Activated gamma-delta T cell (primary cell): ENCODE data around the gene SORL1.
"Not testable (repeated sequence)": the region's sequence is repeated elsewhere in the genome, so short reads cannot be mapped to it uniquely, and the experiment has no call there.

Experiments
- DNase-seq: peaks from one replicate; lab custom pipeline; 2025; lab: John Stamatoyannopoulos, UW

Gene SORL1

DNA sequence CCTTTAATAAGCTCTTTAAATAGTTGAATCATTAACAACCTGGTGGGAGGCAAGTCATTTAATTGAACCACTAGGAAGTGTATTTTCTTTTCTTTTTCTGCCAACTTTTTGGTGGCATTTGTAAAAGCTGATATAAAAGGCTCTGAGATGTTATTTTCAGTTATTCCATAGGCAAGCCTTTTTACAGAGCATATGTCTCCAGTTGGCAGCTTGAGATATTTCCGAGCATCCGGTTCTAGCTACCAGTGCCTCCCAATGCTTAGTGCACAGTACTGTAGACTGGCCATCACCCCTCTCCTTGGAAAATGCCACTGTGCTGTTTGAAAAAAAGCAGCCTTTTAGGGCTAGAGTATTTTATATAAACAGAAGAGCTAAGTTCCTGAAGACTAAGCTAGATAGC lies 179.3 kb downstream of the SORL1 start:
- no peak for DNase-seq

DNA sequence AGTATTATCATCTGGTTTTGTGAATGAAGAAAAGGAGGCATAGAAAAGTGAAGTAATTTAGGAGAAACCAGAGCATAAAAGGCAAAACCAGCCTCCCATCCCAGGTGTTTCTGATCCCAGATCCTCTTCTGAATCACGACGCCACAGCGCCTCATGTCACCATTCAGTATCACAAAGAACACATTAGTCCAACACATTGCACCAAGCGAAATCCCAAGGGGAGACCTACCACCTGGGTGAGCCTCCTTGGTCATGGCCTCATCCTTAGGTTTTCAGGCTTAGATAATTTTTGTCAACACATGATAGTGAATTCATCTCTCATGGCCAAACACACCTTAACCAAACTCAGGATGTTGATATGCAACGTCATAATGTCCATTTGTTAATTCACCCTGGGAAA lies 182.2 kb downstream of the SORL1 start:
- DNase-seq = no peak

DNA sequence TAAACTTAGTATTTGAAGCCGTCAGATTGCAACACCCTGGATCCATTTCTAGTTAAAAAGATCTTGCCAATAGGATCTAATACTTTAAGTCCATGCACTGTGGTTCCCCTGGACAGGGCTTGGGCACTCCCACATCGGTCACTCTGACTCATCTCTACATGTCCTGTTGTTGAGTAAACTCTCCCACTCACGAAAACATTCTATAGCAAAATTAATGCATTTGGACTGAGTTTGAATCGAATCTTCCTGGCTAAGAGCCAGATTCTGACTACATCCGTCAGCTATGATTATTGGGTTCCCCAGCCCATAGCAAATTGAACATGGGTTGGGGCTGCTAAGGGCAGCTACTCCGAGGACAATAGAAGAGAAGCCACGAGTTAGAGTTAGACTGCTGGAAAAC lies 182.8 kb downstream of the SORL1 start:
- DNase-seq = no peak

DNA sequence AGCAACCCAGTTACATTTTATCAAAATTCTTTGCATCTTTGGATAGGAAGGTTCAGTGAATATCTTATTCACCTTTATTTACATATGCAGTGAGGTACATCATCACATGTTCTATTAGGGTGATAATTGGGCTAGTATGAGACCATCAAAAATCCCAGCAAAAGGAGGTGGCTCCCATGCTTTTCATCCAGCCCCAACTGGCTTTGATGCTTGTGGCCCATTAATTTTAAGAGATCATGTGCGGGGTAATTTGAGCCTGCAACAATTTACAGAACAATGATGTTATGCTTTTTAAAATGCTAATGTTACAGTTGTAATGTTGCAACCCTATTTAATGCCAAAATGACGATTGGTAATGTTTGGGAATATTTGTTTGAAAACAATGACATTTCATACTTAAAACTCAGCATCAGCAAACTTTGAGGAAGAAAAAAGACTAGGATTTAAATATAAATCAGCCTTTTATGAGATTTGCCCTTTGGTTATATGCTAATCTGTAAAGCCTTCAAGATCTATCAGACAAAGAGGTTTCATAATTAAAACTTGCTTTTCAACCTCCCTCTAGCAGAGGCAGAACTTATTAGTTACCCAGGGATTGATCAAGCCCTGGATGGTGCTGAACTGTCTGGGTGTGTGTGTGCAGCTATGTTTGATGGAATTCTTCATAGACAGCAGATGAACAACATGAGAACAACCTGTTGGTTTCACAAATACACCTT lies 184.1 kb downstream of the SORL1 start:
- DNase-seq = no peak

DNA sequence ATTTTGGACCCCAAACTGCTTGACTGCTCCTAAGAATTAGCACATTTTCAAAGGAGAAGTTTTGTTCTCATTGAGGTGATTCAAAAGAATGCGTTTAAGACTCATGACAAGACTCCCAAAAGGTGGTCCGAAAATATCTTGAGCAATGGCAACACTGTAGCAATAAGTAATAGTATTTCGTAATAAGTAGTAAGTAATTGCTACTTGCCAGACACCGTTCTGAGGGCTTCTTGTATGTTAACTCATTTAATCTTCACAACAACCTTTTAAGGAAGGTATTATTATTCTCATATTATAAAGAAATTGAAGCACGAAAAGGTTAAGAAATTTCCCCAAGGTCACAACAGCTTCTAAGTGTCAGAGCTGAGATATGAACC lies 184.7 kb downstream of the SORL1 start:
- no peak for DNase-seq

DNA sequence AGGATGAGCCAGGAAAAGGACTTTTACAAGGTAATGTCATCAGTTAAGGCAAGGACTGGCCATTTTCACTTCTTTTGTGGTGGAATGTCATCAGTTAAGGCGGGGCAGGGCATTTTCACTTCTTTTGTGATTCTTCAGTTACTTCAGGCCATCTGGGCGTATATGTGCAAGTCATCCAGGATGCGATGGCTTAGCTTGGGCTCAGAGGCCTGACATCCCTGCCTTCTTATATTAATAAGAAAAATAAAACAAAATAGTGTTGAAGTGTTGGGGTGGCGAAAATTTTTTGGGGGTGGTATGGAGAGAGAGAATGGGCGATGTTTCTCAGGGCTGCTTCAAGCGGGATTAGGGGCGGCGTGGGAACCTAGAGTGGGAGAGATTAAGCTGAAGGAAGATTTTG lies 185.5 kb downstream of the SORL1 start:
- not testable (repeated sequence) for DNase-seq

DNA sequence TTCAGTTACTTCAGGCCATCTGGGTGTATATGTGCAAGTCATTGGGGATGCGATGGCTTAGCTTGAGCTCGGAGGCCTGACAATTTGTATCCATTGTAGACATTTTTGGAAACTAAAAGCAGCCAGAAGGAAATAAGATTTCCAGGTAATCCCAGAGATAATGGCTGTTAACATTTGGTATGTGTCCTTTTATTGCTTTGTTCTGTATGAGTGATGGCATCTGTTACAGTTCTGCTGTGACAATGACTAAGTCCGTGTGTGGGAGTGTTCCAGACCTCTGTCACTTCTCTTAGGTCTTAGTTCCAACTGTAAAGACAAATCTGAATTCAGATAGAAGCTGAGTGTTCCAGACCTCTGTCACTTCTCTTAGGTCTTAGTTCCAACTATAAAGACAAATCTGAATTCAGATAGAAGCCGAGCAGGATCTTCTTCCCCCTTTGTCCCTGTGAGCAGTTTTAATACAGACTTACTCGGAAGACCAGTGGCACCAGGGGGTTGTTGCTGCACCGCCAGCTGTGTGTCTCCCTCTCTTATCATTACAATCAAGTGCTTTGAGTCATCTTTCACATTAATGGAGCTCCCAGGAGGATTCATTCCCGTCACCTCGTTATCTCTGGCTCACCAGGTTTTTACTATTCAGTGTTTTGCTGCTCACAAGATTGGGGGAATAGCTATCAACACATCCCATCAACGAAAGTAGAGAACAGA lies 191.5 kb downstream of the SORL1 start:
- no peak for DNase-seq

DNA sequence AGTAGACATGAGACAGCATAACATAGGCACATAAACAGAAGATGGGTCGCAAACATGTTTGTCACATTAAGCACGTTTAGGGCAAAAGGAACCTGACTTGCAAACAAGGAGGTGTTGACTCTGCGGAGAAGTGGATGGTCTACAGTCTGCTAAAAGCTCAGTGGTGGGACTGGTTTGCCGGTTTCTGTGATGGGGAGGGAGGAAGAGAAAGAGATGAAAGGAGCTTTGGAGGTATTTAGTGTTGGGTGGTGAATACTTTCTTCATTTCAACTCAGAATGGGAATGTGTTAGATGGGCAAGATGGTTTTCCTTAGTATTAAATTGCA lies 192.0 kb downstream of the SORL1 start:
- no peak for DNase-seq

DNA sequence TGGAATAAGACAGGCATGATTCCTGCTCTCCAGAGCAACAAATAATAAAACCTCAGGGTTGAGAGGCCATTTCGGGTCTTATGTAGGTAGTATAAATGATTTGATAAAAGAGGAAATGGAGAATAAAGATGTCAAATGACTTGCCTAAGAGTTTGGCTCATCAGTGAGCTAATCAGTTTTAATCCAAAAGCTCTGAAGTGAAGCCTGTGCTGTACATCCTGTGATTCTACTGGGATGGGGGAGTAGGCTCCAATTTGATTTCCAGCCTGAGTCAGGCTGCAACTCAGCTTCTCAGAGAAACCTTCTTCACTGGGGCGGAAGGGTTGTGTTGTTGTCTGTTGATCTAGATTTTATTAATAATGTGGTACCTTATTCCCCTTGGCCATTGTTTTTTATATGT lies 192.9 kb downstream of the SORL1 start:
- DNase-seq = no peak

DNA sequence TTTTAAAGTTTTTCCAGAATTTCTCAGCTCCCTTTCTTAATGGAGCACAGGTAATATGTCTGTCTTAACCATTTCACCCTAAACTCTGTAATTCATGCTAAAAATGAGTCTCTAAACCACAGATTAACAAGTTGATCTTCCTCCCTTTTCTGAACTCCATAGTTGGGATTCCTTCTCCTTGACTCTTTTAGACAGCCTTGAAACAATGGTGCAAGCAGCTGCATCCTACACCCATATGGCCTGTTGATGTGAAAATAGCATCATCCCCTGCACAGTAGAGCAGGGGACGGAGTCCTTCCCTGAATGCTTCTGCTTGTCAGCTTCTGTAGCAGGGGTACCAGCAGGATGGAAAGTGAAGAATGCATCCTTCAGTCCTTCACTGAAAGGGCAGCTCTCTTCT lies 193.5 kb downstream of the SORL1 start:
- DNase-seq = no peak

DNA sequence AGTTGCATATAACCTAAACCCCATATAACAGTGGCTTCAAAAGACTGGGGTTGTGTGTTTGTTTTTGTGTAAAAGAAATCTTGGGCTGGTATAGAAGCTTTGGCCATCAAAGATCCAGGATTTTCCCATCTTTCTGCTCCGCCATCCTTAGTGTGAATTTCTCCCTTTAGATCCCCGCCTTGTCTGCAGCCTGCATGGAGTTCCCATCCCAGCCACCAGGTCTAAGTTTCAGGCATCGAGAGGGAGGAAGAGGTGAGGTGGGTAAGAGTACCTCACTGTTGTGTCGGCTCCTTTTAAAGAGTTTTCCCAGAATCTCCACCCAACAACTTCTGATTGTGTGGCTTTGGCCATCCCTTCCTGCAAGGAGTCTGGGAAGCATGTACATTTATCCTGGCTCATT lies 196.2 kb downstream of the SORL1 start:
- DNase-seq = no peak

DNA sequence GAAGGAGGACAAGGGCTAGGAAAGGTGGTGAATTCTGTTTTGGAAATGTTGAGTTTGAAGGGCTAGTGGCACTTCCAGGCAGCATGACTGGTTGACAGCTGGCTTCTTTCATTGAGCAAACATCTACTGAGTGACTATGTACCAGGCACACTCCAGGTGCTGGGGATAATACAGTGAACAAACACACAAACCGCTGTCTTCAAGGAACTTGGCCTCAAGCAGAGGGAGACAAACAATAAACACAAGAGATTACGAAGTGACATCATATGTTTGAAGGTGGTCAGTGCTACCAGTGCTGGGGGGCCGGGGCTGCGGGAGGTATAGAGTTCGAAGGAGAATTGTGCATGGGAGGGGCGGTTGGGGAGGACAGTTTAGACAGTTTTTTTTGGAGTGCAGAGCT lies 197.7 kb downstream of the SORL1 start:
- DNase-seq = no peak

DNA sequence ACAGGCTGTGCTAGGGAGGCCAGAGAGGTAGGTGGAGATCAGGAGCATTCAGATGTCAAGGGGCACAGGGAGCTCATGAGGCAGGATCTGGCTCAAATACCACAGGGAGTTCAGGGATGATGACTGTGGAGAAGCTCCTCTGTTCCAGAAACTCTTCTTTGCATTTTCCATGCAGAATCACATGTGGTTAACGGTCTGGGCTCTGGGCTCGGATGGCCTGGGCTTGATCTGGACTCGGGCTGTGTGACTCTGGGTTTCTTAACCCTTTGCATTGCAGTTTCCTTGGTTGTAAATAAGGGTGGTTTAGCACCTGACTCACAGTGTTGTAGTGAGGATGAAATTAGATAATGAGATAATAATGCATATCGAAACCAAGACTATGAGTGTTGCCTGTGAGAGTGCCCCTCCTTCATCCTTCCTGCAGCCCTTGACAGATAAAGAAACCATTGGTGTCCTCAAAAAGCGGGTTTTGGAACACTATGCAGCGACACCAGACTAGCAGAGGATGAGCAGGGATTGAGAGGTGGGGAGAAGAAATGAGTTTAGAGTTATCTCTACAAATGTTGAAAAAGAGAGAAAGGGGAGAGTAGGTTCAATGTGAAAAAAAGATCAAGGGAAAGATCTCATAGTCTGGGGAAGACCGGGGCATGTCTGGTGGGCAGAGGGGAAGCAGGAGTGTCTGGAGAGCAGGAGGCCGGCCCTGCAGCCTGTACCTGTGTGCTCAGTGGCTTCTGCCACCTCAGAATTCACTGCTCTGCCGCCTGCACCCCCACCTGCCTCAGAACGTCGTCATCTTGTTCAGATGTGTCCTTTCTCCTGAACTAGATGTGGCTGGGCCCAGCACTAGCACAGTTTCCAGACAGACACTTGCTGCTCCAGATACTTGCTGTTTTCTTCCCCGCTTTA lies 198.5 kb downstream of the SORL1 start:
- DNase-seq = no peak

DNA sequence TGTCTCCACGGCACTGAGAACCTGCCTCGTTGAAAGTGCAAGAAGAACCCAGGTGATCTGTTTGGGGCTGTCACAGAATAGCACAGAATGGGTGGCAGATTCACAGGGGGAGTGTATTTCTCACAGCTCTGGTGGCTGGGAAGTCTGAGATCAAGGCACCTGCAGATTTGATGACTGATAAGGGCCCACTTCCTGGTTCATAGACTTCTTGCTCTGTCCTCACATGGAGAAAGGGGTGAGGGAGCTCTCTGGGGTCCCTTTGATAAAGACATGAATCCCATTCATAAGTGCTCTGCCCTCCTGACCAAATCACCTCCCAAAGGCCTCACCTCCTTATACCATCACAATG lies 199.1 kb downstream of the SORL1 start:
- DNase-seq = no peak

DNA sequence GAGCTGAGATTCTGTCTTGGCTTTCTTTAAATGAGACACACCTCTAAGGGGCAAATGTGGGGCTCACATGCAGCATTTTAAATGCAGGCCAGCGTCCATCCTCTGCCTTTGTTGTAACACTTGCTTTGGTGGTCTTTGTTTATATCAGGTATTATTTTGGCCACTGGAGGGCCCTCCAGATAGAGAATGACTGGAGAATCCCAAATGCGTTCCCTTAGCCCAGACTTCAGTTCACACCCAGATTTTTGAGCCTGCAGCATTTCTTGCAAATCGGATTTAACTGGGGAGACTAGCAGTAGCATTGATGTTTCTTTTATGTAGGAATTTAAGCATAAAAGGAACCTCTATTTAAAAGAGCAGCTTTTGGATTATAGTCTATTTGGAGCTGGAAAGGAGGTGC lies 200.9 kb downstream of the SORL1 start:
- no peak for DNase-seq

DNA sequence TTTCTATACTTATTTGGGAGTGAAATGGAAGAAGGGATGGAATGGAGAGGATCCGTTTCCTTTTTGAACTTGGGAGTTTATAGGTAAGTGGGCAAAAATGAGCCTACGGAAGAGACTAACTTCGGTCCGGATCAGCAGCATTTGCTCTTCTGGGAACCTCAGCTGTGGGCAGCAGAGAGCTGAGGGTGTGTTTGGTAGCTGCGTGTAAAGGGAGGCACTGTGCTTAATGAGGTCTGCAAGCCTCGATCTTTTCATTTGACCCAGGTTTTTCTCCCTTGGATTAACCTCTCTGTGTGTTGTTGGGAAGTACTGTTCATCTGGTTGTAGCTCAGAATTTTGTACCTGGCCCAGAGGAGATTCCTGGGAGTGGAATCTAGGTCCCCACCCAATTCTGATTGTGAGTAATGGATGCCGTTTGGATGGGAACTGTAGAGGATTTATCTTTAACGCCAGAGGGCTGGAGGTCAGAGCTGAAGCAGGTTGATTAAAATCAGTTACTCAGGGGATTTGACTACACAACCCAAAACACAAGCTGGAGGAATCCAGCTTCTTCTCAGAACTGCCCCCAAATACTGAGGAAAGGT lies 202.2 kb downstream of the SORL1 start:
- DNase-seq = no peak

DNA sequence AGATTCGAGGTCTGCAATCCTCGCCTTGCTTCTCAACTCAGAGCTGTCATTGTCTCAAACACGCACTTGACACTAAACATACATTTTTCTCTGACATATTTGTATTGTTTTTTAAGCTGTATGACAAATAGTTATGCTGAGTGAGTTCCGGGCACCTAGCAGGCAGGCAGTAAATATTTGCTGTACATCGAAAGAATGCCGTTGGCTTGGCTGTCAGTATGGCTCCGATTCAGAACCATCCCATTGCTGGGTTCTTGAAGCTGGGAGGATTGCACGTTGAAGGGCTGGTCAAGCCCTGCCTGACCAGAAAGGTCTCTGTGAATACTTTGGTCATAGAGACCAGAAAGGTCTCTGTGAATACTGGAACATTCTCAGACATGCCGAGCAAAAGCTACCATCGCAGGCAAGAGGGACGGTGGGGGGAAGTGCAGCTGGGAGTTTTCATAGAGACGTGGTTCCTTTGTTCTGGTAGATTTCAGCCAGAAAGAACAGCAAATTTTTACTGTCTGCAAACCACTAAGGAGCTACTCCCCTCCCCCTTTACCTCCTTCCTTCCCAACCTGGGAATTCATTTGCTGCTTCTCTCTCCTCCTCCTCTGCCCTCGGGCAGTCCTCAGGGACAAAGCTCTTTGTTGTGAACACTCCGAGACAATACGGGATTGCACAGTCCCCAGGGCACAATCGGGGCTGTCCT lies 202.9 kb downstream of the SORL1 start:
- DNase-seq = no peak

DNA sequence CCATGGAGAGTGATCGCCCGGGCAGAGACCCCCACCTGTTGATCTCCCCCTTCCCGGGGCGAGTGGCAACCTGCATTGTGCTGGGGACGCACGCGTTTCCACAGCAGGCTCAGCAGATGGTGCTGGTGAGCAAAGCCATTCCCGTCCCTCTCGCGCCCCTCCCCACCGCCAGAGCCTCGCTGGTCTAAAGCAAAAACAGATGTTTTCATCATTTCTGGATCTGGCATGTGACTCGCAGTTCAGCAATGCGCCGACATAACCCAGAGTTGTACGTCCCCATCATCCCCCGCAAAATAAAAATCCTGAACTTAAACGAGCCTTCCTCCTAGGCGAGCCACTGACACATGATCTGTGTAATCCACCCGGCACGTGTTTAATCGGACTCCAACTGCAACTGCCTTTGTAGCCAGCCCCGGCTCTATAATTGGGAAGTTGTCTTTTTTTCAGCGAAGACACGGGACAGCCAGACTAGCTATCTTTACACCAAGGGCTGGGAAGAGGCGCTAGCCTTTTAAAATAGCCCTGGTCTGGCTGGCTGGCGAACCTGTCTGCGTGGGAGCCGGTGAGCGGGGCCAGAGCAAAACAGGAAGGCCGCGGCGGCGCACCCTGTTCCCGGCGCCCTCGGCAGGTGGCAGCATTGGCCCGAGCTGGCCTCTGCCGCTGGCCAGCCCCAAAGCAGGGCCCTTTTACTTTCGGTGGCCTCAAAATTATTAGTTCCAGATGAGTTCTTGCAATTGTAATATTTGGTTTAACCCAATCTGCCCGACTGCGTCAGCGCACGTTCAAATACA lies 203.6 kb downstream of the SORL1 start:
- DNase-seq = peak; percentile 14

DNA sequence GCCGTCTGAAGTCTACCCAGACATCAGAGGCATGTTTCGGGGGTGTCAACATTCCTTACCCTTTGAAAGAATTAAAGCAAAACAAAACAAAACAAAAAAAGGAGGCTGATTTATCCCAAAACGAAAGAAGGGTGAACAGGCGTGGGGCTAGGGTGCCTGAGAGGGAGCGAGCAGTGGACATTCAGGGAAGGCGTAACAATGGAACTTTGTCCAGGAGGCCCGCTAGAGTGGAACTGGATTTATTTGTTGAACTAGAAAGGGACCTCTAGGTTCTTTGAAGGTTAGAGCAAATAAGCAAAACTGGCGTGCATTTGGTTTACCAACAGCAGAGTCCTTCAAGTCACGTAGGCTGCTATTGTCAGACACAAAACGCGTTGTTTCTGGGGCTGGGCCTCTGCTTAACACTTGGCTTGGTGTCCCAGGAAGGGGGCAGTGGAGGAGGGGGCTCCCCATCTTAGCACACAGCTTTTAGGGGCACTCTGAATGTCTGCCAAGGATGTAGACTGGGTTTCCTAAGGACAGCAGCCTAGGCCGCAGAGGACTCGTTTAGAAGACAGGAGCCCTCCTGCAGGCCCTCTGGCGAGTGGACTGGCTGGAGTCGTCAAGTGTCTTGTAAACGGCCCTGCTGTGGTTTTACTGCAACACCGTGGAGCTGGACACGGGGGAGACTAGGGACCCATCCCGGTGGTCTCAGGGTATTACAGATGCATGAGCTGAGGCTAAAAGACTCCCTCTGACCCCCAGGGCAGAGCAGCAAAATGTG lies 204.4 kb downstream of the SORL1 start:
- no peak for DNase-seq

DNA sequence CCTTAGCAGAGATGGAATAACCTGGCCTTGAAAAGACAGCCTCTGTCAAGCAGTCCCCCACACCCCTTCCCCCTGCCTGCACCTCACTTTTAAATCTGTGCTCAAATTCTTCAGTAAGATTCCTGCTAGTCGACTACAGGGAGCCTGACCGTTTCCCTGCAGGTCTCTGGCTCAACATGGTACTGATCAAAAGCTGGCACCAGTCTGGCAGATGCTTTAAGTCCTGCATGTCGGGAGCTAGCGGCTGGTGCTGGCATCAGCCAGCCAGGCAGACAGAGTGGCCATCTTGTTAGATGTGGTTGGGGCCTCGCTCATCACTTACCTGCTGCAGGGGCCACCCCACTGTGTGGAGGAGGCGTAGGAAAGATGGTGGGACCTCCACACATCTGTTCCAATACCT lies 205.0 kb downstream of the SORL1 start:
- DNase-seq = no peak

DNA sequence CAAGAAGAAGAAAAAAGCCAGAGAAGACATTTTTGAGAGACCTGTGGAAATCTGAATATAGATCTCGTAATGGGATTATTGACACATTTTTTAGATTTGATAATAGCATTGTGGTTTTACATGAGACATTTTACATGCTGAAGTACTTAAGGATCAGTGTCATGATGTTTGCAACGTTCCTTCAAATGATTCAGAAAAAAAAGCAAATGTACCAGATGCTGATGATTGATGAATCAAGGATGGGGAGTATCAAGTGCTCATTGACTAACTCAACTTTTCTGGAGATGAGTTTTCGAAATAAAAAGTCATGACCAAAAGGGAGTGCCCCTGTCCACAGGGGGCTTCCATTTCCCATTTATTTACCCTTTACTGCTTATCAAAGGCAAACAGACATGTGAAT lies 207.7 kb downstream of the SORL1 start:
- no peak for DNase-seq
